Activated naive CD8-positive, alpha-beta T cell treated with anti-CD3 and anti-CD28 coated beads, Interleukin-2, amount 10 ng/mL, durations not matched to agents 7 days and 5 days (primary cell): ENCODE measurements around the gene FLCN. TPM values are rescaled to one million over a fixed set of nuclear protein-coding genes. Genes with fewer than 3 reads are reported as not detected.

Source experiments
- ATAC-seq: fragments of 150-1000 bp; cut with Tn5 transposase; one replicate; pipeline ENCODE4 v1.10.0; 2021; ENCODE audit warnings: low read depth, moderate library complexity
- POLR2A ChIA-PET: fragments of 350-600 bp; sonication (Branson Sonifier 250); formaldehyde crosslinking; loops from one replicate; lab custom pipeline; 2021; ENCODE audit warnings: antibody characterized with exemption; lab: Charles Lee
- DNase-seq: peaks from one replicate; pipeline ENCODE4 v3.0.0; 2021
- H3K27ac Mint-ChIP-seq: one replicate; pipeline ENCODE4 v1.8.0; 2022; ENCODE audit warnings: mild to moderate bottlenecking, mixed read lengths
- H3K27me3 Mint-ChIP-seq: one replicate; pipeline ENCODE4 v1.8.0; 2022; ENCODE audit warnings: mild to moderate bottlenecking, moderate library complexity, mixed read lengths
- H3K36me3 Mint-ChIP-seq: one replicate; pipeline ENCODE4 v1.8.0; 2021; ENCODE audit warnings: mild to moderate bottlenecking, mixed read lengths
- H3K4me1 Mint-ChIP-seq: one replicate; pipeline ENCODE4 v1.8.0; 2021; ENCODE audit warnings: mixed read lengths
- H3K4me3 Mint-ChIP-seq: one replicate; pipeline ENCODE4 v1.8.0; 2022; ENCODE audit warnings: mild to moderate bottlenecking, moderate library complexity, mixed read lengths
- H3K9me3 Mint-ChIP-seq: one replicate; pipeline ENCODE4 v1.8.0; 2021; ENCODE audit warnings: mixed read lengths
- total RNA-seq, 2 experiments: library from RNA; stranded (reverse); gene quantifications; one replicate each; pipeline ENCODE4 v1.2.3, GENCODE V29; 2021

FLCN gene
- total RNA-seq, 2 experiments from 2014 or later: 49.2 to 53.0 TPM

GRCh38 chr17:17215575-17215974 is 21.4 kb downstream of the FLCN start:
- DNase-seq: no peak
- POLR2A ChIA-PET: no interaction called here
- H3K4me1 Mint-ChIP-seq: no peaks in the 10 kb centered on the region
- no peak overlapping the region for H3K27ac Mint-ChIP-seq
- peaks cover 13% of the 10 kb centered on the region for H3K36me3 Mint-ChIP-seq
- H3K9me3 Mint-ChIP-seq: no peaks in the 10 kb centered on the region
- no peak overlapping the region for H3K4me3 Mint-ChIP-seq
- ATAC-seq: no peak
- no peaks in the 10 kb centered on the region for H3K27me3 Mint-ChIP-seq

GRCh38 chr17:17214646-17215436 is 22.1 kb downstream of the FLCN start:
- DNase-seq (no peak), ATAC-seq (no peak)
- H3K27ac Mint-ChIP-seq: no peak overlapping the region
- no peaks in the 10 kb centered on the region for H3K27me3 Mint-ChIP-seq
- H3K36me3 Mint-ChIP-seq: peaks cover 9% of the 10 kb centered on the region
- H3K4me3 Mint-ChIP-seq: no peak overlapping the region
- no peaks in the 10 kb centered on the region for H3K9me3 Mint-ChIP-seq
- POLR2A ChIA-PET: no interaction called here
- H3K4me1 Mint-ChIP-seq: no peaks in the 10 kb centered on the region

GRCh38 chr17:17213775-17214174 is 23.2 kb downstream of the FLCN start:
- Mint-ChIP-seq H3K27ac (no peak overlapping the region), H3K36me3 (peaks cover 7% of the 10 kb centered on the region), H3K9me3 (no peaks in the 10 kb centered on the region), H3K27me3 (no peaks in the 10 kb centered on the region), H3K4me3 (no peak overlapping the region), H3K4me1 (peaks cover 1% of the 10 kb centered on the region)
- ATAC-seq (no peak), DNase-seq (no peak)
- POLR2A ChIA-PET: no interaction called here

- no peak overlapping the region for H3K4me3 Mint-ChIP-seq
- no peak for ATAC-seq
- DNase-seq: no peak
- no peaks in the 10 kb centered on the region for H3K27me3 Mint-ChIP-seq
- H3K4me1 Mint-ChIP-seq: peaks cover 12% of the 10 kb centered on the region
- peaks cover 2% of the 10 kb centered on the region for H3K36me3 Mint-ChIP-seq
- no peaks in the 10 kb centered on the region for H3K9me3 Mint-ChIP-seq
- POLR2A ChIA-PET: no interaction called here
- H3K27ac Mint-ChIP-seq: no peak overlapping the region
Observed at GRCh38 chr17:17207998-17208397, 29.0 kb downstream of the FLCN start.

- Mint-ChIP-seq H3K27ac (peak overlapping the region; percentile 70), H3K36me3 (peaks cover 2% of the 10 kb centered on the region), H3K27me3 (no peaks in the 10 kb centered on the region), H3K9me3 (no peaks in the 10 kb centered on the region), H3K4me1 (peaks cover 12% of the 10 kb centered on the region), H3K4me3 (no peak overlapping the region)
- POLR2A ChIA-PET: interaction anchor here (1.1 to 1.7 kb wide), 2 partner anchors 67 to 74 kb away, joined by 3 read pairs; partner anchors contain the start of gene COPS3
- DNase-seq (no peak), ATAC-seq (no peak)
Observed at GRCh38 chr17:17206913-17207335, 30.0 kb downstream of the FLCN start.

GRCh38 chr17:17206124-17206912 is 30.6 kb downstream of the FLCN start, which contains the start of gene PLD6:
TSS of gene PLD6 (minus strand) at chr17:17206333. CDS start at chr17:17206286, 47 bp downstream.
- POLR2A ChIA-PET: interaction anchor here (0.7 to 2.2 kb wide), 8 partner anchors 15 to 75 kb away, joined by 3 to 10 read pairs (median 3); partner anchors contain the start of gene COPS3
- Mint-ChIP-seq H3K36me3 (peaks cover 2% of the 10 kb centered on the region), H3K27me3 (no peaks in the 10 kb centered on the region), H3K27ac (peak within 1 kb of the TSS; percentile 86), H3K9me3 (no peaks in the 10 kb centered on the region), H3K4me3 (peak within 1 kb of the TSS; percentile 87), H3K4me1 (peaks cover 12% of the 10 kb centered on the region)
- peak; percentile 59 for ATAC-seq
- peak; percentile 89 for DNase-seq

- DNase-seq (peak; percentile 72), ATAC-seq (peak; percentile 69)
- H3K36me3 Mint-ChIP-seq: peaks cover 2% of the 10 kb centered on the region
- POLR2A ChIA-PET: interaction anchor here (0.7 to 2.2 kb wide), 7 partner anchors 15 to 76 kb away, joined by 3 to 10 read pairs (median 3); partner anchors contain the start of gene COPS3
- no peaks in the 10 kb centered on the region for H3K9me3 Mint-ChIP-seq
- H3K27me3 Mint-ChIP-seq: no peaks in the 10 kb centered on the region
- H3K4me1 Mint-ChIP-seq: peaks cover 12% of the 10 kb centered on the region
- peak overlapping the region; percentile 86 for H3K27ac Mint-ChIP-seq
- H3K4me3 Mint-ChIP-seq: peak overlapping the region; percentile 87
Observed at GRCh38 chr17:17205368-17206123, 31.4 kb downstream of the FLCN start.

GRCh38 chr17:17204635-17205231 is 32.2 kb downstream of the FLCN start:
- DNase-seq: no peak
- POLR2A ChIA-PET: interaction anchor here (2.2 kb wide), 1 partner anchor 25 kb away, joined by 10 read pairs; no protein-coding TSS in a partner anchor
- no peaks in the 10 kb centered on the region for H3K27me3 Mint-ChIP-seq
- H3K36me3 Mint-ChIP-seq: peaks cover 2% of the 10 kb centered on the region
- H3K27ac Mint-ChIP-seq: peak overlapping the region; percentile 86
- peaks cover 12% of the 10 kb centered on the region for H3K4me1 Mint-ChIP-seq
- H3K4me3 Mint-ChIP-seq: peak overlapping the region; percentile 87
- ATAC-seq: no peak
- no peaks in the 10 kb centered on the region for H3K9me3 Mint-ChIP-seq

- POLR2A ChIA-PET: interaction anchor here (2.2 kb wide), 1 partner anchor 24 kb away, joined by 10 read pairs; no protein-coding TSS in a partner anchor
- DNase-seq: no peak
- Mint-ChIP-seq H3K36me3 (peaks cover 2% of the 10 kb centered on the region), H3K9me3 (no peaks in the 10 kb centered on the region), H3K4me1 (peaks cover 12% of the 10 kb centered on the region), H3K4me3 (peak overlapping the region; percentile 87), H3K27me3 (no peaks in the 10 kb centered on the region), H3K27ac (peak overlapping the region; percentile 74)
- no peak for ATAC-seq
Observed at GRCh38 chr17:17204041-17204591, 32.9 kb downstream of the FLCN start.

GRCh38 chr17:17203173-17203730 is 33.7 kb downstream of the FLCN start:
- no peaks in the 10 kb centered on the region for H3K27me3 Mint-ChIP-seq
- H3K4me3 Mint-ChIP-seq: no peak overlapping the region
- POLR2A ChIA-PET: no interaction called here
- peaks cover 11% of the 10 kb centered on the region for H3K4me1 Mint-ChIP-seq
- H3K27ac Mint-ChIP-seq: peak overlapping the region; percentile 74
- DNase-seq: no peak
- no peak for ATAC-seq
- peaks cover 2% of the 10 kb centered on the region for H3K36me3 Mint-ChIP-seq
- H3K9me3 Mint-ChIP-seq: no peaks in the 10 kb centered on the region

- Mint-ChIP-seq H3K4me1 (peaks cover 11% of the 10 kb centered on the region), H3K9me3 (no peaks in the 10 kb centered on the region), H3K4me3 (no peak overlapping the region), H3K27ac (no peak overlapping the region), H3K36me3 (peaks cover 2% of the 10 kb centered on the region), H3K27me3 (no peaks in the 10 kb centered on the region)
- no peak for DNase-seq
- no peak for ATAC-seq
- POLR2A ChIA-PET: no interaction called here
Observed at GRCh38 chr17:17201907-17202306, 35.1 kb downstream of the FLCN start.

- Mint-ChIP-seq H3K27ac (no peak overlapping the region), H3K4me3 (no peak overlapping the region)
- no peak for ATAC-seq
Observed at GRCh38 chr17:17201271-17201670, 35.7 kb downstream of the FLCN start.

More at GRCh38 chr17:17201271-17201670, 35.7 kb downstream of the FLCN start:
- POLR2A ChIA-PET: interaction anchor here (0.6 to 0.8 kb wide), 2 partner anchors 36 to 202 kb away, joined by 4 to 5 read pairs; no protein-coding TSS in a partner anchor
- H3K27me3 Mint-ChIP-seq: no peaks in the 10 kb centered on the region
- peaks cover 2% of the 10 kb centered on the region for H3K36me3 Mint-ChIP-seq
- no peaks in the 10 kb centered on the region for H3K9me3 Mint-ChIP-seq
- DNase-seq: no peak
- H3K4me1 Mint-ChIP-seq: peaks cover 11% of the 10 kb centered on the region
